Duodenal mucosa (tissue), 2 donors: ENCODE results near the gene GTPBP4.

Experiments used
- H3K27ac ChIP-seq: one replicate; pipeline ENCODE4 v1.7.0; 2013; ENCODE audit warnings: low read depth, low read length
- H3K27me3 ChIP-seq, 2 donors: one replicate each; pipeline ENCODE4 v1.7.0; 2013; ENCODE audit warnings: low read length in 2 of 2, control low read depth in 1 of 2; ENCODE audit not compliant: insufficient read depth in 2 of 2, control insufficient read depth in 1 of 2
- H3K36me3 ChIP-seq, 2 donors: one replicate each; pipeline ENCODE4 v1.7.0; 2013; ENCODE audit warnings: low read length in 2 of 2, control low read depth in 1 of 2; ENCODE audit not compliant: insufficient read depth in 2 of 2, control insufficient read depth in 1 of 2
- H3K4me1 ChIP-seq, 2 donors: one replicate each; pipeline ENCODE4 v1.7.0; 2013; ENCODE audit warnings: low read length in 2 of 2, control low read depth in 1 of 2; ENCODE audit not compliant: insufficient read depth in 2 of 2, control insufficient read depth in 1 of 2
- H3K4me3 ChIP-seq, 2 donors: one replicate each; pipeline ENCODE4 v1.7.0; 2013; ENCODE audit warnings: low read length in 2 of 2, low read depth in 1 of 2
- H3K9ac ChIP-seq, 2 donors: one replicate each; pipeline ENCODE4 v1.7.0; 2013; ENCODE audit warnings: low read length in 2 of 2, low read depth in 1 of 2
- H3K9me3 ChIP-seq, 2 donors: one replicate each; pipeline ENCODE4 v1.7.0; 2013; ENCODE audit warnings: low read length in 2 of 2, control low read depth in 1 of 2; ENCODE audit not compliant: control insufficient read depth in 1 of 2

GTPBP4 gene

GRCh38 chr10:987620-987869 lies 689 bp upstream of the GTPBP4 start:
- peak overlapping the region; percentile 85 to 94 for H3K9ac ChIP-seq
- H3K4me1 ChIP-seq, result peaks cover 25 to 33% of the 10 kb centered on the region in 2 donors
- peaks cover 1 to 2% of the 10 kb centered on the region in 2 donors for H3K36me3 ChIP-seq
- H3K9me3 ChIP-seq, result no peaks in the 10 kb centered on the region
- H3K4me3 ChIP-seq, result peak overlapping the region; percentile 91 to 95
- H3K27ac ChIP-seq, result no peak overlapping the region
- H3K27me3 ChIP-seq, result no peaks in the 10 kb centered on the region

- H3K9me3 ChIP-seq, result no peaks in the 10 kb centered on the region
- peaks cover 8 to 14% of the 10 kb centered on the region in 2 donors for H3K36me3 ChIP-seq
- H3K4me3 ChIP-seq, result peak overlapping the region; percentile 91 to 95
- peaks cover 25 to 32% of the 10 kb centered on the region in 2 donors for H3K4me1 ChIP-seq
- no peaks in the 10 kb centered on the region for H3K27me3 ChIP-seq
- H3K9ac ChIP-seq, result peak overlapping the region; percentile 85 to 94
- peak overlapping the region; percentile 60 for H3K27ac ChIP-seq
Measured at GRCh38 chr10:988667-989545, 672 bp downstream of the GTPBP4 start.

- H3K36me3 ChIP-seq, result peaks cover 21 to 32% of the 10 kb centered on the region in 2 donors
- no peak overlapping the region for H3K27ac ChIP-seq
- H3K4me3 ChIP-seq, result no peak overlapping the region
- peaks cover 23 to 25% of the 10 kb centered on the region in 2 donors for H3K4me1 ChIP-seq
- no peaks in the 10 kb centered on the region for H3K27me3 ChIP-seq
- H3K9me3 ChIP-seq, result no peaks in the 10 kb centered on the region
- H3K9ac ChIP-seq, result no peak overlapping the region
Measured at GRCh38 chr10:990808-991207, 2.6 kb downstream of the GTPBP4 start.

GRCh38 chr10:992467-992866 lies 4.2 kb downstream of the GTPBP4 start:
- Histone ChIP-seq H3K4me3 (no peak overlapping the region), H3K36me3 (peaks cover 30 to 49% of the 10 kb centered on the region in 2 donors), H3K9ac (no peak overlapping the region), H3K27ac (no peak overlapping the region), H3K4me1 (peaks cover 10 to 18% of the 10 kb centered on the region in 2 donors), H3K27me3 (no peaks in the 10 kb centered on the region), H3K9me3 (no peaks in the 10 kb centered on the region)

GRCh38 chr10:992871-993270 lies 4.6 kb downstream of the GTPBP4 start:
- H3K4me3 ChIP-seq, result no peak overlapping the region
- peaks cover 8 to 14% of the 10 kb centered on the region in 2 donors for H3K4me1 ChIP-seq
- H3K9me3 ChIP-seq, result no peaks in the 10 kb centered on the region
- peaks cover 30 to 53% of the 10 kb centered on the region in 2 donors for H3K36me3 ChIP-seq
- no peak overlapping the region for H3K27ac ChIP-seq
- H3K9ac ChIP-seq, result no peak overlapping the region
- no peaks in the 10 kb centered on the region for H3K27me3 ChIP-seq

GRCh38 chr10:994836-995558 lies 6.8 kb downstream of the GTPBP4 start:
- Histone ChIP-seq H3K9ac (no peak overlapping the region), H3K27me3 (no peaks in the 10 kb centered on the region), H3K4me1 (no peaks in the 10 kb centered on the region), H3K4me3 (no peak overlapping the region), H3K9me3 (no peaks in the 10 kb centered on the region), H3K36me3 (peaks cover 36 to 74% of the 10 kb centered on the region in 2 donors), H3K27ac (no peak overlapping the region)

DNA sequence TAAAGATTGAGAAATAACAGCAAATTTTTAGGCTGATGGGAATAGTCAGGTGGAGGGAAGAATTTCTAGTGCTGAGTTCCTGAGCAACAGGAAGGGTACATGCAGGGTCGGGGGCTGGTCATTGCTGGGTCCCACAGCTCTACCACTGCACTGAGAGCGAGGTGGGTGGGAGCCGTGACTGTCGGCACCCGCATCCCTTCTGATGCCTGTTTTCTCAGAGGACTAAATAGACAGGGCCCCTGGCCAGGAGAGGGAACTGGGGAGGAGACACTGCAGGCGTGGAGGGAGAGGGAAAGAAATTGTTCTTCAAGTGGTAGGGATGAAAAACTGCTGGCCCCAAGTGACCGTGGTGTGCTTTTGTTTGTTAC lies 7.3 kb downstream of the GTPBP4 start:
- no peak overlapping the region for H3K4me3 ChIP-seq
- no peaks in the 10 kb centered on the region for H3K4me1 ChIP-seq
- H3K36me3 ChIP-seq, result peaks cover 37 to 79% of the 10 kb centered on the region in 2 donors
- H3K9ac ChIP-seq, result no peak overlapping the region
- no peak overlapping the region for H3K27ac ChIP-seq
- H3K9me3 ChIP-seq, result no peaks in the 10 kb centered on the region
- H3K27me3 ChIP-seq, result no peaks in the 10 kb centered on the region

DNA sequence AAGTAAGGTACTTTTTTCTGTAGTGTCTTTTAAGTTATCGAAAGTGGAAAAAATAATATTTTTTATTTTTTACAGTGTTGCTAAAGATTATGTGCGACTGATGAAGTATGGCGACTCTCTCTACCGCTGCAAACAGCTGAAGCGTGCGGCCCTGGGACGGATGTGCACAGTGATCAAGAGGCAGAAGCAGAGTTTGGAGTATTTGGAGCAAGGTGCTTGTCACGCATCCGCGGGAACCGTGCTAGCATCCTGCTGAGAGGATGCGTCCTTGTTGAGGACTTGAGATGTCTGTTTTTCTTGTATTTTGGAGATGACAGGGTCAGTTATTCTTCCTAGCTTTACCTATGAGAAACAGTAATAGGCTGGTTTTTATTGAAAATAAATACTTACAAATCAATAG lies 7.8 kb downstream of the GTPBP4 start:
- H3K27me3 ChIP-seq, result no peaks in the 10 kb centered on the region
- H3K4me1 ChIP-seq, result no peaks in the 10 kb centered on the region
- H3K4me3 ChIP-seq, result no peak overlapping the region
- no peak overlapping the region for H3K9ac ChIP-seq
- H3K27ac ChIP-seq, result no peak overlapping the region
- peaks cover 41 to 84% of the 10 kb centered on the region in 2 donors for H3K36me3 ChIP-seq
- H3K9me3 ChIP-seq, result no peaks in the 10 kb centered on the region

- peaks cover 2 to 5% of the 10 kb centered on the region in 2 donors for H3K9me3 ChIP-seq
- no peaks in the 10 kb centered on the region for H3K27me3 ChIP-seq
- H3K36me3 ChIP-seq, result peaks cover 50 to 95% of the 10 kb centered on the region in 2 donors
- no peak overlapping the region for H3K27ac ChIP-seq
- H3K4me1 ChIP-seq, result no peaks in the 10 kb centered on the region
- no peak overlapping the region for H3K4me3 ChIP-seq
- H3K9ac ChIP-seq, result no peak overlapping the region
Measured at GRCh38 chr10:997266-998022, 9.2 kb downstream of the GTPBP4 start.
